GM18498 (cell line): ENCODE data around the gene GRIA1.

Experiments used
- ATAC-seq: cut with Tn5 transposase; IDR thresholded peaks from one replicate; pipeline ENCODE4 v1.9.1; 2021; ENCODE audit warnings: mild to moderate bottlenecking, moderate library complexity; ENCODE audit not compliant: unreplicated experiment

GRIA1 gene

DNA sequence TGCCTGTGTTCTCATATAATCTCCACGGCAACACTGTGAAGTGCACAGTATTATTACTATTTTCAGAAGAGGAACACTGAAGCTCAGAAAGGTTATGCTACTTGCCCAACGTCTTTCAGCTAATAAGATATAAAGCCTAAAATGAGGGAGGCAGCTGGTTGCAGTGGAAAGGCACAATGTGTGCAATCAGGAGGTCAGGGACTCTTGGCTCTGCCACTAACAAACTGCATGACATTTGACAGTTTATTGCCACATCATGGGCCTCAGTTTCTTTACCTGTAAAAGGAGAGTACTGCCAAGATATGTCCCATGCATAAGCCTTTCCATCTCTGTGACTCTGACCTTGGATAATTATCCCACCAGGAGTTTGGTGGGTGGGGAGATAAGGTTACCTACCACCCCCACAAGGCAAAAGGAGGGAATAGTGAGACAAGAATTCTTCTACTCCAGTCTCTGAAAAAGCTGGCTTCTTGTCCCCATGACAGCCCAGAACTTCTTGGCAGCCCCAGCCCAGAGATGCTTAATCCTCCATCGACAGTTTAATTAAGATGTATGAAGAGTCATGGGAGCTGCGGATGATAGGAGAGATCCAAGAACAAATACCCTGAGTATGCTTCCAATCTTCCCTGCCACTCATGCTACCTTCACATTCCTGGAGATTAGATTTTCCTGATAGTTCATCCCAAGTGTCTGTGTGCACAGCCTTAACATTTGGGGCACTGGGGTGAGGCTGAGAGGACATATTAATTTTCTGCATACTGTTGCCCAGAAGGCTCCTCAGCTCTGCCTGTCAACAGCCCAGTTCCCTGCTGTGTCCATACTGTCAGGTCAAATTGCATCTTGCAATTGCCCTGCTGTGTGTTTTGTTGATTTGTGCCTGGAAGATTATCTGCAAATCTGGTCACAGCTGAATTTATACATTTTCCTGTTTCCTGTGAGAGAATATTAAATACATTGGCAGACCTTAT is 277.0 kb downstream of the GRIA1 start:
- ATAC-seq: no peak

DNA sequence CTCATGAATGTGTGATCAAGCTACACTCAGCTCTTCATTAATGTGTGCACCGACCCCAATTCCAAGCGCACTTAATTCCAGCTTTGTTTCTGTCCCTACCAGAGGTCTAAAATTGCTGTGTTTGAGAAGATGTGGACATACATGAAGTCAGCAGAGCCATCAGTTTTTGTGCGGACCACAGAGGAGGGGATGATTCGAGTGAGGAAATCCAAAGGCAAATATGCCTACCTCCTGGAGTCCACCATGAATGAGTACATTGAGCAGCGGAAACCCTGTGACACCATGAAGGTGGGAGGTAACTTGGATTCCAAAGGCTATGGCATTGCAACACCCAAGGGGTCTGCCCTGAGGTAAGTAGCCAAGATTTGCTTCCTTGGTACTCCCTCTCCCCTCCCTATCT is 279.6 kb downstream of the GRIA1 start:
- no peak for ATAC-seq

DNA sequence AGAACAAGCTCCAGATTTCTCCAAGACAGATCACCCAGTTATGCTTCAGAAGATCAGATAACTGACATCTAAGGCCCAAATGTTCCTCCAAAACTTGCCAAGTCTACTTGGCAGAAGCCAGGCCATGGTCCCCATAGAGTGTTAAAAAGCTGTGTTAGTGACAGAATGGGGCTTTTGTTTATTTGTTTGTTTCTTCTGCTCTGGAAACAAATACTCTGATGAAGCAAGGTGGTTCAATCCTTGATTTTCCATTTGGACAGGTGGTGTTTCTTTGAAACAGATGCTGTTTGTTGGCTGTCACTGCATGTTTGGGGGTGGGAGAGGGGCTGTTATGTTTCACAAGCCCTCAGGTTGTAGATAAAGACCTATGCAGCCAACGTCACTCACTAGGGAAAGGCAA is 284.2 kb downstream of the GRIA1 start:
- no peak for ATAC-seq

DNA sequence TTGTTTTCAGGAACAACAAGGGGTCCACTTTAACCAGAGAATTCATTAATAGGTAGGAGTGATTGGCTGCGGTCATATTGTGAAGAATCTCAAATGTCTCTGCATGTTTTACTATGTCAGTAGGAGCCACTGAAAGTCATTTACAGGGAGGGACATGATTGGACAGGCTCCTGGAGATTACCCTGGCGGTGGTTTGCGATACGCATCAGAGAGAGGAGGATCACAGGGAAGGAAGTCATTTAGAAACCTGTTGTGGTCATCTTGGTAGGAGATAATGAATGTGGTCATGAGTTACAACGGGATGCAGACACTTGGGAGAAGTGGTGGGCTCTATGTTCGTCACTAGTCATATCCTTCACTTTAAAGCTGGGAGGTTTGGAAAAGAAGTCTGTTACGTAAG is 285.5 kb downstream of the GRIA1 start:
- no peak for ATAC-seq

DNA sequence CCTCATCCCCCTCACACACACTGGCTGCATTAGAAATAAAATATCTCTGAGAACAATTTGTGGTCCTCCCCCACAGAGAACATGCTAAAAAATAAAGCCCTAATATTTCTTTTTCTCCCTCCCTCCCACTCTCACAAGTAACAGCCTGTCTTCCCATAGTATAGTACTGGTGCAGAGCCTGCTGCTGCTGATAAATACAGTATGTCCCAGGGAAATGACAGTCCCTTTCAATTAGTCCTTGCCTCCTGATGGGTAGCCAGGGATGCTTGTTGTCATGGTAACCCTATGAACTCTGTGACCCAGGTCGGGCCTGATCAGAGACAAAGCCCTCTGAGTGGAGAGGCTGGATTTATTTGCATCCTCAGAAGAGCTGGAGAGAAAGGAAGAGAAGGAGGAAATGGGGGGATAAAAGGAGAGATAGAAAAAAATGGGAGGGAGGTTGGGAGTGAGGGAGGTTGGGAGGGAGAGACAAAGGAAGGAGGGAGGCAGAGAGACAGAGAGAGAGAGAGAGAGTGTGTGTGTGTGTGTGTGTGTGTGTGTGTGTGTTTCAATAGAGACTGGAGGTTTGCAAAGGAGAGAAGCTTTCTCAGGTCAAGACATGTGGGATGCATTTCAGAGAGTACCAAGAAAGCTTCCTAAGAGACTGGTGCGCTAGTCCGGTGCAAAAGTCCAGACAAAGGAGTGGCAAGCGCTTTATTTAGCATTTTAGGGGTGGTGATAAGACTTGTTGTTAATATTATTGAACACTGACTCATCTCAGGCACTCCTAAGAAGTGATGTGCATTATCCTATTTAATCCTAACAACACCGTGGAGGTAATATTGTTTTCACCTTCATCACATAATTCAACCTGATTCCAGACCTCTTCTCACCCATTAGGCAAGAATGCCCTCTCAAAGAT is 287.5 kb downstream of the GRIA1 start:
- no peak for ATAC-seq

DNA sequence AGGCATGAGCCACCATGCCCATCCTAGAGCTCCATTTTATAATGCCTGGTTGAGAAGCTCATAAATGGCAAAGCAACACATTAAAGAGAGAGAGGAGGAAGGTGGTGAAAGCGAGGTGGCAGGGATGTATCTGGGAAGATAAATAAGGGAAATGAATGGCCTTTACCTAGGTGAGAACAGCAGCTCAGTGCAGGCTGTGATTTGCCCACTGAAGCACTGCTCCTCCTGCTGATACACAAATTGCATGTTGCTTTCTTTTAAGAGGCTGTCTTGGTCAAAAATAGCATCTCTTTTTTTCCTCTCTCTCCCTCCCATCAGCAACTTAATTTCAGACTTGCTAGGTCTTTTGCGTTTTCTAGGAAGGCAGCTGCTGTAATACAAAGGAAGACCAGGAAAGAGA is 289.4 kb downstream of the GRIA1 start:
- ATAC-seq: no peak

DNA sequence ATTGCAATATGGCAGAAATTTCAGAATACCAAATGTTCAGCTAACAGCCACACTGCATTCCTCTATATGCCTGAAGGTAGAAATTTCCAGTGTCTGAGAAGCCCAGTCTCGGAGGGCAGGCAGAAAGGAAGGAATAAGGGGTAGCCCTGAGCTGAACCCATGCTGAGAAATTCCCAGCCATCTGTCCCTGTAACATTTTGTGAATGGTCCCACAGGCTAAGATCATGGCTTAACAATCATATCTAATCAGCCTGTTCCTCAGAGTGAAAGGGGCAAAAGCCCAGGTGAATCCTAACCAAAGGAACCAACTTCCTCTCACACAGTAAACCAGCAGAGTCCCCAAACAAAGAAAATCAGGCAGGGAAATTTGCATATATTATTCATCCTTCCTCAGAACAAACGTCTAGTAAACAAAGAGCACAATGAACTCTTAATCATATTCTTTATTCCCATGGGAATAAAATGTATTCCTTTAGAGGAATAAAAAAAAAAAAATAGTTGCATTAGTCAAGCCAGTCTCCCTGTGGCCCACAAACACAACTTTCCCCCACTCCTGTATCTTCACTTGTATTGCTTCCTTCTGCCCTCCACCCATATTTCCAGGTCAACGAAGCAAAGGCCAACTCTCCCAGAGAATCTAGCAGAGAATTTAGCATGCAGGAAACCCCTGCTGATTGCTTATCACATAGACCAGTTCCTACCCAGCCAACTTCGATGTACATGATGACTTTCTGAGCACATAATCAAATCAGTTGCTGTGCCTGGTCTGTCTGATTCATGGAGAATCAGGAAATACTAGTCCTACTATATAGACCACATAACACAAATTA is 290.6 kb downstream of the GRIA1 start:
- no peak for ATAC-seq

DNA sequence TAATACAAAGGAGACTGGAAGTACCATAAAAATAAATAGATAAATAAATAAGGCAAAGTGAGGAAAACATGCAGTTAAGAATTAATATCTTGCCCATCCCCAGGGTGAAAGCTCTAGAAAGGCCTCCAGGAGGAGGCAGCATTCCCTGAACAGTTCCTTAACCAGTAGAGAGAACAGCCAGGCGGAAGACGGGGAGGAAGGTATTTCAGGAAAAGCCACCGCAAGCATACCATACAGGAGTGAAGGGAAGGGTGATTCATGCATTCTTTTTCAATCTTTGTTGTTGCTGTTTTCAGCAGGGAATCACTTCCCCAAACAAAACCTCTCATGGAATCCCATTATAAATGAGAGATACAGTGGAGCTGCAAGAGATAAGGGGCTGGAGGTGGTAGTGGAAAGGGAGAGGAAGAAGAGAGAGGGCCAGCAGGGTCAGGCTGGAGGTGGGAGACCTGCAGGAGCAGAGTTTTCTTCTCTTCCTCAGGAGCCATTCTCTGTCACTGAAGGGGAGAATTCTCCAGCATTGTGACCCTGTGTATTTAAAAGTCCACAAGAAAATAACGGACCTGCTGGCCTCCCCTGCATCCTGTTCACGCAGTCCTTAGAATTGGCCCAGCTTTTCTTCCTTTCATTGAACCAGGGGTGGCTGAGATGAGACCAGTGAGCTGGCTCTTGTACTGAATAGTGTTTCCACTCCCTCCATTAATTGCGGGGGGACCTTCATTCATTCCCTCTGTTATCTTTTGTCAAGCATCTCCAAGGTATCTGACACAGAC is 292.3 kb downstream of the GRIA1 start:
- no peak for ATAC-seq

DNA sequence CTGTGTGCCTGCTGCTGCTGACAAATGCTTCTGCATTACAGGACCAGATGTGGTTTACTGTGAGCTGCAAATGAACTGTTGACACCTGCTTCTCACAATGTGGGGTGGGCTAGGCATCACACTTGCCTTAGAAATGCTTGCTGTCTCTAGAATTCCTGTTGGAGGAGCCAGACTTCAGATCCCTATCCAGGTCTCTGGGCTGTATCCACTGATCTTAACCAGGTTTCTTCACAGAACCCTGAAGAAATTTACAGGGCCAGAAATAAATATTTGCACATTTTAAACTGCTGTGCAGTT is 292.8 kb downstream of the GRIA1 start:
- no peak for ATAC-seq

DNA sequence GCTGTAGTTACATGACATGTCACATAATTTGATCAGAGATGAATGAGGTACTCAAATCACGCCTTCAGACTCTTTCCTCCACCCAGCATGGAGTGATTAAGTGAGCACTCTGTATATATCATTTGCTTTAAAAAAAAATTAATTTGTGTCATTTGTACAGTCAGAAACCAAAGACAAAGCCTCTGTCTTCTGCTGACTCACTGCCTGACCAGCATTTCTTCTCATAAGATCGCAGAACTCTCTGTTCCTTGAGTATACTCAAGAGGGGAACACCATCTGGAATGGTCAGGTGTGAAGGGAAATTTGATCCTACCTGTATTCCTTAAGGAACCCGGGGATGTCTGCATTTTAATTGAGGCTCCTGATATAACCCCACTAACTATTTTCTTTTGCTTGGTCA is 293.8 kb downstream of the GRIA1 start:
- no peak for ATAC-seq

DNA sequence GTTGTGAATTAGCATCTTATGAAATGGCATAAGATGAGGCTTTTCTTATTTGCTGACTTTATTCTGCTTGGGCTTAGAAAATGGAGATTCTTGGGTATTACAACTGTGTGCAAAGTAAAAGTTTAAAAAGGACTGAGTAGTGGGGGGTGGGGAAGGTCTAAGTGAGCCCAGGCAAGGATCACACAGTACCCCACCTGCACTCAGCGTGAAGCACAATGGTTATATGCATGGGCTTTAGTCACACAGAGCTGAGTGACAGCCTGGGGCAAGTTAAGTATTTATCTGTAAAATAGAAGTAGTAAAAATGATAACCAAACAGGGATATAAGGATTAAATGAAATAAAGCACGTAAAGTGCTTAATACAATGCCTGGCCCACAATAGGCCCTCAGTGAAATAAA is 300.9 kb downstream of the GRIA1 start:
- ATAC-seq: no peak

DNA sequence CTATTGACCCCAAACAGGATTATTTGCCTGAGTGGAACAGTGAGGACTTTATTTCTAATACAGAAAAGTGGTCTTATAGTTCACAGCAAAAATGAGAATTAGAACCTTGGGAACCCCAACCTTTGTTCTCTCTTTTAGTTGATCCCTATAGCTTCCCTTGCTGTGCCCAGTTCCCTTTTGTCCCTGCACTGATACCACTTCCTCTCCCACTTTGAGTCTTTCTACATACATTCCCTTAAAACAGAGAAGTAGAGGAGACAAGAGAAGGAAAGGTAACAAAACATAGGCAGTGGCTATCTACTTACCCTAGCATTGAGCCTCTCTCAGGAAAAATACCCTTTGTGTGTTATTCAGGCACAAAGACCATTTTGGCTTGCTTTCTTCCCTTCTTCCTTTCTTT is 301.8 kb downstream of the GRIA1 start:
- ATAC-seq: no peak

DNA sequence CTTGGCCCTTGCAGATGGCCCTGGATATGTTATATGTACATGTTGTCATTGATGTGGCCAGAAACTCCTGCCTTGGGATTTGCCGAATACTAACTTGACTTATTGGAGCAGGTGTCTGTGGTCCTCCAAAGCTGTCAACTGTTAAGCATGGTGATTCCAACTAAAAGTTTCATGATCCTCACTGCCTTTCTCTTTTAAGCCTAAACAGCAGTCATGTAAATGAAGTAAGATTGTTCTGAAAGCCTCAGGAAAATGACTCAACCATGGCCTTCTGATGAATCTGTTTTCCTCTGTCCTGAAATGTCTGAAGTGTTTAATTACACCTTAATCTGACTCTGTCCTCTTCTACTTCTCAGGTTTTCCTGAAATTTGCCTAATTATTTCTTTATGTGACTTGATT is 303.2 kb downstream of the GRIA1 start:
- ATAC-seq: no peak

DNA sequence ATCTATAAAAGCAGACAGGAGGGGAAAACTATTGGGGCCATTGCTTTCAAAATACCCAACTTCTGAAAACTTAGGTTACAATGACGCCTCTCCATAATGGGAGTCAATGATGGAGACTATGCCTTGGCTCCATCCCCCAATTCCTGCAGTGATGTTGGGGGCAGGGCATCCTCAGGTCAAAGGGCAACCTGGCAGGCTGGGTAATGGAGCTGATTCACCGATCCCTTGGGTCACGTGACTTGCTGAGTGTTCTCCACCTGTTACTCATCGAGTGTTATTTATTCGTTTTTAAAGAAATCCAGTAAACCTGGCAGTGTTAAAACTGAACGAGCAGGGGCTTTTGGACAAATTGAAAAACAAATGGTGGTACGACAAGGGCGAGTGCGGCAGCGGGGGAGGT is 303.9 kb downstream of the GRIA1 start:
- ATAC-seq: no peak

DNA sequence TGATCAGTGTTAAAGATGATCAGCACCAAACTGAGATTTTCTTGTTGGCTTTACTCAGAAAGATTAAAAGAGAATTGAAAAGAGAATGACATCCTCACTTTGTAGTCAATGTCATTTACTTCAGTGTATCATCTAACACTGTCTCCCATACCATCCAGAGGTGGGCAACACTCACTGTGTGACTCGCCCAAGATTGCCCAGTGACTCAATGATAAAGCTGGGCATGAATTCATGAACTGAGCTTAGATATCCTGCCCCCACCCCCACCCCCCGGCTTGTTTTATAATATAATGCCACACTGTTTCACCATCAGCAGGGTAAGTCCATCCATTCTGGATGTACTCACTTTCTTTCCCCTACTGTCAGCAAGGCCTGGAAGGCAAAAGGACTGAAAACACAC is 306.1 kb downstream of the GRIA1 start:
- ATAC-seq: no peak

DNA sequence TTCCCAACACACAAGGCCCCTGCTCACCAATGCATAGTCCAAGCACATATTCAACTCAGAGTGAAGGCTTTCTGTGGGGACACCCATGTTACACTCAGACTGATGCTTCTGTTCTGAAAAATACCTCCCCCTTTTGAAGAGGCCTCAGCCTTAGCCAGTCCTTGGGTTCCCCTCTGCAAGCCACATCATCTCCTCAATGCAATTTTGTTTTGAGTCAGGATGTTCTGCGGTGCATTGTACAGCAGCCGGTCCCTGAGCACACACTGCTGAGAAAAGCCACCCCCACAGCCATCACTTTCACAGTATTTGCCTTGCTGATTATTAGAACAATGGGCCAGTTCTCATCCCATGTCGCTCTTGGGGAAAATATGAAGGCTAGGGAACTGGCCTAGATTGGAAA is 307.0 kb downstream of the GRIA1 start:
- ATAC-seq: no peak

DNA sequence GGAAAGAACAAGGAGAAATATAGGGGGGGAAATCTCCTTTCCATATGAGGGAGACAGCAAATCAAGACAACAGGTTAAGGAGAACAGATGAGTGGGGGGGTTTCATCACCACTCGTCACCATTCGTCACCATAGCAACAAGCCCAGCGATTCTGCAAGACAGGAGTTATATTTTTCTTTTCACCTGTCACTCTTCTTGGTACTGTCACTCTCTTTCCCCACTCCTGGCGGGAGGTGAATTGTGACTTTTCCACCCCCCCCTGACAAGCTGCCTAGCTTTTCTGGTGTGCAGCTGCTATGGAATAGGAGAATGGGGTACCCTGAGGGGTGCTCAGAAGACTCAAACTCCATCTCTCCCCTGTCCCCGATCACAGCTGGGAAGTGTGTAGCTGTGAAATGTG is 308.4 kb downstream of the GRIA1 start:
- ATAC-seq: no peak

DNA sequence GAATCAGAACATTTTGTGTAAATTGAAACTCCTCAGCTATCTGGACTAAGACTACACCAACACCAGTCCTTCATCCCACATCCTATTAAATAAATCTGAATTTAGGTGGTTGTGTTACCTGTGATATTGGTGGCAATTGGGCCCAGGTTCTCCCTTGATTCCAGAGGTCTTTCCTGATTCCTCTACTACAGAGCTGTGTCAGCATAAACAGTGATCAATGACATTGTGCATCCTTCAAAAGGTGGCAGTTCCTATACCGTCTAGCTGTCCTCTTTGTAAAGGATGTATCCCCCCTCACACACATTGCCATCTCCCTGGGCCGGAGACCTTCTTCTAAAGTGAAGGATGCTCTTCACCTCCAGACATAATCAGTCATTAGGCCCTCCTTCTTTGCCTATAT is 309.0 kb downstream of the GRIA1 start:
- ATAC-seq: no peak

DNA sequence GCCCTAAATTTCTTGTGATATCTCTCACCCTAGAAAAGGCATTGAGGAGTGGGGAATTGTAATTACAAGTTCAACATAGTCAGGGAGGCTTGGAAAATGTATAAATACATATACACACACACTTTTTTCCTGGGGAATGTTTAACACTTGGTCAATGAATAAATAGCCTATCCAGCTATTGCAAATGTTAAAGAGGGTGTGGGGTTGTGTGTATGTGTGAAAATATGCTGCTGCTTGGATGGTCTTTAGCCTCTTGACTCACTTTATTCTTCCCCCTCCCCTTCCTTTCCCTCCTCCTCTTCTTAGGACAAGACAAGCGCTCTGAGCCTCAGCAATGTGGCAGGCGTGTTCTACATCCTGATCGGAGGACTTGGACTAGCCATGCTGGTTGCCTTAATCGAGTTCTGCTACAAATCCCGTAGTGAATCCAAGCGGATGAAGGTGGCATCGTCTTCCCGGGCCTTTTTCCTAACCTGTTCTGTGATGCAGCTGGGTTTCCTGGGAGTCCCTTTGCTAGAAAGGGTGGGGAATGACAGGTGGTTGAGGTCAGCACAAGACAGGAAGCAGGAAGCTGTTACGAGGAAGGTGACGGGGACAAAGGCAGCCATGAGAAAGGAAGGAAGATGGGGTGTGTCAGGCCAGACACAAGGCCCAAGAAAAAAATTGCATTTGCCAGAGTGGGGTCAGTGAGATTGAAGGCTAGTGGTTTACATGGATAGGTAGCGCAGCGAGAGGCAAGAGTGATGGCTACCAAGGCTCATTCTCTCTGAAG is 311.8 kb downstream of the GRIA1 start:
- ATAC-seq: no peak

DNA sequence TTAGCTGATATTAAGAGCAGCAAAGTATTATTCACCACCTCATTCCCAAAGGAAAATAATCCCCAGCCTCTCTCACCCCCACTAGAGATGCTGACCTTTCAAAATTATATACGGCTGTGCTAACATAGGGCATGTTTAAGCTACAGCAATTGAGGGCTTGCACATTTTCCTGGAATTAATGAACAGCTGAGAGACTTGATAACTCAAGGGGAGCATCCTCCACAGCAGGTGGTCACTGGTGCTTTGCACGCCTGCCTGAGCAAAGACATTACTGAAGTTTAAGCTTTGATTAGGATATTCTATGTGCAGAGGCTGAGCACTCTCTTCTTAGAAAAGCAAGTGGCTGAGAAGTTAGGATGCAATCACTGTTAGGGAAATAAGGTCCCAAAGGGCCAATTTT is 317.3 kb downstream of the GRIA1 start:
- no peak for ATAC-seq
